Measurements from ENCODE around the gene TTLL9.

TTLL9 gene

GRCh38 chr20:31951530-31952453 lies 81.4 kb downstream of the TTLL9 start, which contains the start of gene PDRG1:
Gene PDRG1 (minus strand): TSS chr20:31952046. CDS start chr20:31951961, 85 bp downstream.
- DNase-seq: peak; percentile 98

- no peak for DNase-seq
Observed at GRCh38 chr20:31953556-31954148, 83.2 kb downstream of the TTLL9 start.

GRCh38 chr20:31954500-31954899 lies 84.1 kb downstream of the TTLL9 start:
- no peak for DNase-seq

GRCh38 chr20:31956556-31957526 lies 86.4 kb downstream of the TTLL9 start:
- no peak for DNase-seq

GRCh38 chr20:31962761-31963160 lies 92.3 kb downstream of the TTLL9 start:
- DNase-seq: no peak

- DNase-seq: no peak
Observed at GRCh38 chr20:31963889-31964288, 93.5 kb downstream of the TTLL9 start.

- no peak for DNase-seq
Observed at GRCh38 chr20:31966991-31967655, 96.7 kb downstream of the TTLL9 start.

GRCh38 chr20:31967830-31968249 lies 97.4 kb downstream of the TTLL9 start, which contains the start of gene XKR7:
Gene XKR7 (plus strand): TSS chr20:31968151. CDS start chr20:31968176, 25 bp downstream.
- no peak for DNase-seq

- DNase-seq: peak; percentile 81 to 82
Observed at GRCh38 chr20:31968291-31969126, 98.1 kb downstream of the TTLL9 start.

- no peak for DNase-seq
Observed at GRCh38 chr20:31969991-31970390, 99.6 kb downstream of the TTLL9 start.

- no peak for DNase-seq
Observed at GRCh38 chr20:31972471-31973021, 102.1 kb downstream of the TTLL9 start.

GRCh38 chr20:31974296-31974695 lies 103.9 kb downstream of the TTLL9 start:
- no peak for DNase-seq

GRCh38 chr20:31974951-31975487 lies 104.6 kb downstream of the TTLL9 start:
- no peak for DNase-seq

GRCh38 chr20:31975874-31976273 lies 105.4 kb downstream of the TTLL9 start:
- no peak for DNase-seq

- DNase-seq: no peak
Observed at GRCh38 chr20:31977080-31977479, 106.6 kb downstream of the TTLL9 start.

GRCh38 chr20:31979713-31980426 lies 109.4 kb downstream of the TTLL9 start:
- DNase-seq: no peak

- DNase-seq: no peak
Observed at GRCh38 chr20:31981784-31982183, 111.3 kb downstream of the TTLL9 start.

GRCh38 chr20:31984981-31985471 lies 114.6 kb downstream of the TTLL9 start:
- no peak for DNase-seq

- DNase-seq: no peak
Observed at GRCh38 chr20:31987744-31988143, 117.3 kb downstream of the TTLL9 start.

Measured in stimulated activated CD4-positive, alpha-beta T cell treated with anti-CD3 and anti-CD28 coated beads, Interleukin-2, amount 100 ng/mL, for 48 hours (primary cell).